NCI-H146 (cell line): ENCODE results near the gene MRTFB.
"Not testable (repeated sequence)": the region's sequence is repeated elsewhere in the genome, so short reads cannot be mapped to it uniquely, and the experiment has no call there.

ENCODE experiments used
- DNase-seq: peaks from one replicate; lab custom pipeline; 2025; lab: John Stamatoyannopoulos, UW

MRTFB gene

DNA sequence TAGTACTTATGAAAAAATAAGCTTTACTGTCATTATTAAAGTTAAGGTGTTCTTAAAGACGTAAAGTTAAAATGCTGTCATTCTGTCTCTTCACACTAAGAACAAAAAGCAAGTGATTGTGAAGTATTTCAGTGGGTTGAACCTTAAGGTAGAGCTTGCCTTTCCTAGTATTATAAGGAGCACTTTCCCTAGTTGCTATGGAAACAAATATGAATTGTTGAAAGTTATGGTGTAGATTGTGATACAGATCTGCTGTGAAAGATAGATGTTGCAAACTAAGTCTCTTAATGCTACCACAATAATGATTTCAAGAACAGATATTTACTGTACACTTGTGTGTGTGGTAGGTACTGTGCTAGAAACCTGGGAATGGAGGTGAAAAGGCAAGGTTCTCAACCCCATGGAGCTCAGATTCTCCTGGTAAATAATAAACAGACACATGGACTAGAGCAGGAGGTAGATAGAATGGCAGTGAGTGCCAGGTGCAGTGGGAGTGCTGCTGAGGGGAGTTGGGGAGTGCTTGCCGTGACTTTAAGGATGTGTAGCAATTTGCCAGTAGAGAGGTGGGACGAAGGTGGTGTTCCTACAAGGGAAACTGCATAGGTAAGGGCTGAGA is 34.7 kb downstream of the MRTFB start:
- DNase-seq, result no peak

DNA sequence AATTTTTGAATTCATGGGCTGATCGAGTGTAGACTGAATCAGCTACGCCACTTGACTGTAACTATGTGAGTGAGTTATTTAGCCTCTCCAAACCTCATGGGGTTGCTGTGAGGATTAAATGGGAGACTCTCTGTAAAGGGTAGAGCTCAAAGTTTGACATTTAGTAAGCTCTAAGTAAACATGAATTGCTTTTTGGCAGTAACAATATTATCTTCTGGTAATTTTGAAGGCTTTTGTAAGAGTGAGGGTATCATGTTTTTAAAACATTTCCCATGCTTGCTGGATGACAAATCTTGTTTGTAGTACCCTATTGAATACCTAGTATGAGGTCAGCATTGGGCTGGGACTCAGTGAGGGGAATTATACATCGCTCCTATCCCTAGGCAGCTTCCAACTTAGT is 35.3 kb downstream of the MRTFB start:
- DNase-seq, result no peak

- DNase-seq, result no peak
Measured at GRCh38 chr16:14106961-14107360, 35.8 kb downstream of the MRTFB start.

GRCh38 chr16:14109077-14109775 is 38.1 kb downstream of the MRTFB start:
- no peak for DNase-seq

DNA sequence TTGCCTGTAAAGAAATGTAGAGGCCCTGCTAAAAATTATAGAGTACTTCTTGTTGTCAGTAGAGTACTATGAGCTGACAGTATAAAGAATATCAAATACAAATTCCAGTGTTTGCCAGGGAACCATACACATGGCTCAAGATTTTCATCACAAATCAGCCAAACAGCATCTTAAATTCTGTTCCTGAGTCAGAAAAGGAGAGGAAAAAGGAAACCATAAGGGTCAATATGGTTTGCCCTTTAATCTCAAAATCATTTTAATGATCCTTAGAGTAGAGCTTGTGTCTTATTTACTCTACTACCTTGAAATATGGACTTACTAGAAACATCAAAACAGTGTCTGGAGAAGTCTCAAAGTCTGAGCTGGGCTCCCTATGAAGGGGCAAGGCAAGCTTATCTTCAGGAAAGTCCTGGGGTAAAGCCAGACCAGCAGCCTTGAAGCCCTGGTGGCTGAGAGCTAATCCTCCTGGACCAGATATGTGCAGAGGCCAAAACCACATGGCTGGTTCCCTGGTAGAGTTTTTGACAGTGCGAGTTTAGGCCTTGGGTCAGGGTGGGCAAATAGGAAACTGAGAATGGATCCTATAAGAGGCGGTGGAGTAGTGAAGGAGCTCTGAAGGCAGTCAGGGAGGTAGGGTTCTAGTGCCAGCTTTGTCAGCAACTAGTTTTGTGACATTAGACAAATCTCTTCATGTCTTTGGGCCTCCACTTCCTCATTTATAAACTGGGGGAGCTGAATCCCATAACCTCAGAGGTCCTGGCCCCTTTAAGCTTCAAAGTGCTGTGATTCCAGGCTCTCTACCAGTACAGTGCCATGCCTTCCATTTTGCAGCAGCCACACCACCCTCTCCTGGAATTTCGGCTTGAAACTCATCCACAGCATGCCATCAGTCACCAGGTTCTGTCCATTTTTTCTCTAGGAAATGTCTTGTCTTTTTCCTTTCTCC is 38.9 kb downstream of the MRTFB start:
- no peak for DNase-seq

DNA sequence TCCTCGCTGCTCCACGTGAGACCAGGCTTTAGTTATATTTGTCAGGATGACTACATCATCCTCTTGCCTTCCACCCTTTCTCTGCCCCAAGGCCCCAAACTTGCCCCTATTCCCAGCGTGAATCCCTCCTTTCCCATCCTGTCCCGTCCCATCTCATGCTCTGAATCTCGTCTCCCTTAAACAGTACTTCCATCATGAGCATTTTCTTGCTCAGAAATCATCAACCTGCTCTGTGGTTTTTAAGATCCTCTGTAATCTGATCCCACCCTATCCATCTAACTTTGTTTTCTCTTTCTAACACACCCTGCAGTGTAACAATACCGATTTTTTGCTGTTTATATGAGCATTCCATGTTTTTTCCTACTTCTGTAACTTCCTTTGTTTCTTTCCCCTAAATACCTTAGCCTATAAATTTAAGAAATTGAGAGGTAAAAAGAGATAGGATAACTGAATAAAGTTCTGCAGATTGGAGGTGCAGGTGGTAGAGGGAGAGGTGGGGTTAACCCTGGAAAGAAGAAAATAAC is 39.7 kb downstream of the MRTFB start:
- DNase-seq, result no peak

GRCh38 chr16:14111713-14112538 is 40.8 kb downstream of the MRTFB start:
- DNase-seq, result no peak

- no peak for DNase-seq
Measured at GRCh38 chr16:14112539-14112856, 41.4 kb downstream of the MRTFB start.

GRCh38 chr16:14113344-14113743 is 42.2 kb downstream of the MRTFB start:
- DNase-seq, result no peak

GRCh38 chr16:14117051-14117450 is 45.9 kb downstream of the MRTFB start:
- DNase-seq, result no peak

GRCh38 chr16:14119799-14120198 is 48.7 kb downstream of the MRTFB start:
- no peak for DNase-seq

GRCh38 chr16:14120335-14120734 is 49.2 kb downstream of the MRTFB start:
- no peak for DNase-seq

- DNase-seq, result no peak
Measured at GRCh38 chr16:14121142-14121541, 50.0 kb downstream of the MRTFB start.

DNA sequence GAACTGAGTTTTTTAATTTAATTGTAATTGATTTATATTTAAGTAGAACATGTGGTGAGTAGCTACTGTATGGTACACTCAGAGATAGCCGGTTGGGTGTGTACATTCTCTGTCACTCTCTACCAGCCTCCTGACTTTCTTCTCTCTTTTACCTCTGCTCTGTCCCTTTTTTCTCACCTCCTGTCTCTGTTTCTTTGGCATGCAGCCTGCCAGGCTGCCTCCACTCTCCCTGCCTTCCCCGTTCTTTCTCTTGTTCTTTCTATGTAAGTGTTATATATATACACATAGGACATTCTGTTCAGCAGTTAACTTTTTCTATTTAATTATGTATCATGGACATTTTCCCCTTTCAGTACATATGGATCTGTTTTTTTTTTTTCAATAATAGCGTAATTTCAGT is 50.8 kb downstream of the MRTFB start:
- no peak for DNase-seq

DNA sequence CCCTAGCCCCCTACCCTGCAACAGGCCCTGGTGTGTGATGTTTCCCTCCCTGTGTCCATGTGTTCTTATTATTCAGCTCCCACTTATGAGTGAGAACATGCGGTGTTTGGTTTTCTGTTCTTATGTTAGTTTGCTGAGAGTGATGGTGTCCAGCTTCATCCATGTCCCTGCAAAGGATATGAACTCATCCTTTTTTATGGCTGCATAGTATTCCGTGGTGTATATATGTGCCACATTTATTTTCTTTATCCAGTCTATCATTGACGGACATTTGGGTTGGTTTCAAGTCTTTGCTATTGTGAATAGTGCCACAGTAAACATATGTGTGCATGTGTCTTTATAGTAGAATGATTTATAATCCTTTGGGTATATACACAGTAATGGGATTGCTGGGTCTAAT is 51.3 kb downstream of the MRTFB start:
- not testable (repeated sequence) for DNase-seq

- no peak for DNase-seq
Measured at GRCh38 chr16:14125000-14125681, 54.0 kb downstream of the MRTFB start.

GRCh38 chr16:14125708-14126107 is 54.6 kb downstream of the MRTFB start:
- no peak for DNase-seq

DNA sequence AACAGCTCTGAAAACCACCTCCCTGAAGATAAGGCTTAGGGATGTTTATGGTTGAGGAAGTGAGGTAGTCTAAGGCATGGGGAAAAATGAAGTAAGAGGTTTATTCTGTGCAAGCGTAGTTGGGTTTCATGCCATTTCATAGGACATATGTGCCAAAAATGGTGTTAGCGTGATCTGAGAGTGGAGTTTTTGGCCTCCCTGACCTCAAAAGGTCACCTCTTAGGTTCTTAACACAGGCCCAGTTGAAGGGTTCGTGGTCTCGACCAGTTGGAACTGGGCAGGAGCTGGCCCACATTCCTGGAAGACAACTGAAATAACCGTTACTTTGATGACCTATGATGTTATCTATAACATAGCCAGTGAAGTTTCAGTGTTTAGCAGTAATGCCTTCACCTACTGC is 57.0 kb downstream of the MRTFB start:
- DNase-seq, result no peak

GRCh38 chr16:14129502-14129901 is 58.4 kb downstream of the MRTFB start:
- DNase-seq, result no peak

DNA sequence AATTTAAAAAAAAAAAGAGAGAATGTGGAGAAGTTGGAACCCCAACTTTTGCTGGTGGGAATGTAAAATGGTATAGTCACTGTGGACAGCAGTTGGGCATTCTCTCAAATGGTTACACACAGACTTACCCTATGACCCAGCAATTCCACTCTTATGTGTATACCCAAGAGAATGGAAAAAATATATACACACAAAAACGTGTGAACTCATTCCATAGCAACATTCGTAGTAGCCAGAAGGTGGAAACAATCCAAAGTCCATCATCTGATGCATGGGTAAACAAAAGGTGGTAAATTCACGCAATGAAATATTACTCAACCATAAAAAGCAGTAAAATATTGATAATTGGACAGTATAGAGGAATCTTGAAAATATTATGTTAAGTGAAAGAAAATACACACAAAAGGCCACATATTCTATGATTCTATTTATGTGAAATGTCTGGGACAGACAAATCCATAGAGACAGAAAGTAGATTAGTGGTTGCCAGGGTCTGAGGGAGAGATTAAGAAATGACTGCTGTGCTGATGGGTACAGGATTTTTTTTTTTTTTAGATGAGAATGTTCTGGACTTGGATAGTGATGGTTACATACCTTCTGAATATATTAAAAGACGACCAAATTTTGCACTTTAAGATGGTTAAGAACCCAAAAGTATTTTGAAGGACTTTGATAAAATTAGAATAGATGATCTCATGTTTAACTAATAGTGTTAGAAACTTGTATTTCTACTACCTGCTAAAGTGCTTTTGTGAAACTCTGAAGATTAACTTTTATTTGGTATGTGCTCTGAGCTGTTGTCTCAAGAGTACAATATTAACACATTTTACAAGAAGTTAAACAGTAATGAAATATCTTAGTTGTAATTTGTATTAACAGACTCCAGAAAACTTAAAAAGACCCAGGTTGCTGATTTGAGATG is 60.9 kb downstream of the MRTFB start:
- DNase-seq, result no peak
